RWPE1 (cell line): ENCODE results near the gene MEGF8.

Experiments used
- CTCF ChIA-PET: fragments of 350-600 bp; sonication (Branson Sonifier 250); formaldehyde crosslinking; extraction: SDS; loops from one replicate; lab custom pipeline; 2021; lab: Yijun Ruan, JAX
- POLR2A ChIA-PET: fragments of 400-600 bp; formaldehyde crosslinking; extraction: SDS; loops from one replicate; lab custom pipeline; 2020; ENCODE audit warnings: antibody characterized with exemption; ENCODE audit not compliant: low non-redundant PET; lab: Yijun Ruan, JAX
- DNase-seq: peaks from one replicate; pipeline ENCODE4 v3.0.0; 2012; ENCODE audit warnings: low spot score
- H3K27ac ChIP-seq: fragments of 450-650 bp; 2 replicates; pipeline ENCODE4 v1.5.1; 2017
- CTCF ChIP-seq: fragments of 450-650 bp; conservative IDR thresholded peaks from 2 replicates; pipeline ENCODE4 v1.5.1; 2017; ENCODE audit warnings: low read depth, mild to moderate bottlenecking

Gene MEGF8

GRCh38 chr19:42361545-42361910 lies 36.1 kb downstream of the MEGF8 start:
- DNase-seq: no peak
- CTCF ChIA-PET: no interaction called here
- POLR2A ChIA-PET: no interaction called here
- TF ChIP-seq CTCF: no peak
- no peak overlapping the region for H3K27ac ChIP-seq

- no peak for DNase-seq
- POLR2A ChIA-PET: no interaction called here
- CTCF ChIA-PET: no interaction called here
- no peak for TF ChIP-seq CTCF
- no peak overlapping the region for H3K27ac ChIP-seq
Observed at GRCh38 chr19:42362342-42362741, 36.9 kb downstream of the MEGF8 start.

- ChIA-PET POLR2A (no interaction called here), CTCF (no interaction called here)
- no peak for DNase-seq
- H3K27ac ChIP-seq: no peak overlapping the region
- TF ChIP-seq CTCF: no peak
Observed at GRCh38 chr19:42362891-42363440, 37.5 kb downstream of the MEGF8 start.

- DNase-seq: no peak
- no peak overlapping the region for H3K27ac ChIP-seq
- ChIA-PET CTCF (interaction anchor here (0.7 kb wide), 1 partner anchor 657 kb away, joined by 4 read pairs; no protein-coding TSS in a partner anchor), POLR2A (interaction anchor here (0.6 kb wide), 1 partner anchor 16 kb away, joined by 4 read pairs; no protein-coding TSS in a partner anchor)
- no peak for TF ChIP-seq CTCF
Observed at GRCh38 chr19:42363614-42364346, 38.3 kb downstream of the MEGF8 start.

- no peak for TF ChIP-seq CTCF
- no peak overlapping the region for H3K27ac ChIP-seq
- POLR2A ChIA-PET: no interaction called here
- no peak for DNase-seq
- CTCF ChIA-PET: no interaction called here
Observed at GRCh38 chr19:42366673-42367072, 41.2 kb downstream of the MEGF8 start.

GRCh38 chr19:42367929-42368328 lies 42.5 kb downstream of the MEGF8 start:
- no peak for TF ChIP-seq CTCF
- ChIA-PET POLR2A (no interaction called here), CTCF (interaction anchor here (0.7 kb wide), 1 partner anchor 140 kb away, joined by 3 read pairs; no protein-coding TSS in a partner anchor)

More at GRCh38 chr19:42367929-42368328, 42.5 kb downstream of the MEGF8 start:
- DNase-seq: no peak
- H3K27ac ChIP-seq: no peak overlapping the region
